Measurements from ENCODE around the gene ZRANB1.

The ZRANB1 gene

DNA sequence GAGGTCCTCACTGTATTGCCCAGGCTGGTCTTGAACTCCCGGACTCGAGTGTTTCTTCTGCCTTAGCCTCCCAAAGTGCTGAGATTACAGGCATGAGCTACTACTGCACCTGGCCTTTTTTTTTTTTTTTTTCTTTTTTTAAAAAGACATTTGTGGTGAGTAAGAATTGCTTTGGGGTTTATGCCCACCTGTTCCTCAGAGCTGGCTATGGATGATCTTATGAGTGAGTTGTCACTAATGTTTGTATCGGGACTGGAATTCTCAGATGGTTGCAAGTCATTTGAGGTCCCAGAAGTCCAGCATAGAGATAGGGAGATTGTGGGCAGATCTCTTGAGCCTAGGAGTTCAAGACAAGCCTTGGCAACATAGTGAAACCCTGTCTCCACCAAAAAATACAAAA is 35.2 kb downstream of the ZRANB1 start:
- TF ChIP-seq MYC (IDR thresholded peaks at IDR 0.05; ENCODE audit: low read depth, low read length) = no peak
- TF ChIP-seq POLR2A (IDR thresholded peaks at IDR 0.05; ENCODE audit: extremely low read depth, insufficient read length) = no peak
- no peak for TF ChIP-seq MAX (IDR thresholded peaks at IDR 0.05; ENCODE audit: low read depth, low read length)
- TF ChIP-seq, protein P1, sequence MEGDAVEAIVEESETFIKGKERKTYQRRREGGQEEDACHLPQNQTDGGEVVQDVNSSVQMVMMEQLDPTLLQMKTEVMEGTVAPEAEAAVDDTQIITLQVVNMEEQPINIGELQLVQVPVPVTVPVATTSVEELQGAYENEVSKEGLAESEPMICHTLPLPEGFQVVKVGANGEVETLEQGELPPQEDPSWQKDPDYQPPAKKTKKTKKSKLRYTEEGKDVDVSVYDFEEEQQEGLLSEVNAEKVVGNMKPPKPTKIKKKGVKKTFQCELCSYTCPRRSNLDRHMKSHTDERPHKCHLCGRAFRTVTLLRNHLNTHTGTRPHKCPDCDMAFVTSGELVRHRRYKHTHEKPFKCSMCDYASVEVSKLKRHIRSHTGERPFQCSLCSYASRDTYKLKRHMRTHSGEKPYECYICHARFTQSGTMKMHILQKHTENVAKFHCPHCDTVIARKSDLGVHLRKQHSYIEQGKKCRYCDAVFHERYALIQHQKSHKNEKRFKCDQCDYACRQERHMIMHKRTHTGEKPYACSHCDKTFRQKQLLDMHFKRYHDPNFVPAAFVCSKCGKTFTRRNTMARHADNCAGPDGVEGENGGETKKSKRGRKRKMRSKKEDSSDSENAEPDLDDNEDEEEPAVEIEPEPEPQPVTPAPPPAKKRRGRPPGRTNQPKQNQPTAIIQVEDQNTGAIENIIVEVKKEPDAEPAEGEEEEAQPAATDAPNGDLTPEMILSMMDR (IDR thresholded peaks at IDR 0.05; ENCODE audit: low read depth, low read length) = no peak

GRCh38 chr10:124977648-124978375 is 35.9 kb downstream of the ZRANB1 start:
- no peak overlapping the region for H3K4me3 ChIP-seq (ENCODE audit: low read depth, low read length)
- TF ChIP-seq POLR2A (IDR thresholded peaks at IDR 0.05; ENCODE audit: extremely low read depth, insufficient read length) (no peak), MAX (IDR thresholded peaks at IDR 0.05; ENCODE audit: low read depth, low read length) (no peak), MYC (IDR thresholded peaks at IDR 0.05; ENCODE audit: low read depth, low read length) (no peak)
- TF ChIP-seq, protein P1 (IDR thresholded peaks at IDR 0.05; ENCODE audit: low read depth, low read length) = no peak
- no peak for DNase-seq (ENCODE audit: low read depth)

More for the DNA sequence above, 35.2 kb downstream of the ZRANB1 start:
- no peak for DNase-seq (ENCODE audit: low read depth)
- H3K4me3 ChIP-seq (ENCODE audit: low read depth, low read length) = no peak overlapping the region

- TF ChIP-seq, protein P1 (IDR thresholded peaks at IDR 0.05; ENCODE audit: low read depth, low read length) = no peak
- TF ChIP-seq MAX (IDR thresholded peaks at IDR 0.05; ENCODE audit: low read depth, low read length) = no peak
- TF ChIP-seq MYC (IDR thresholded peaks at IDR 0.05; ENCODE audit: low read depth, low read length) = no peak
- TF ChIP-seq POLR2A (IDR thresholded peaks at IDR 0.05; ENCODE audit: extremely low read depth, insufficient read length) = no peak
- H3K4me3 ChIP-seq (ENCODE audit: low read depth, low read length) = no peak overlapping the region
- no peak for DNase-seq (ENCODE audit: low read depth)
Measured at GRCh38 chr10:124978376-124978725, 36.4 kb downstream of the ZRANB1 start.

DNA sequence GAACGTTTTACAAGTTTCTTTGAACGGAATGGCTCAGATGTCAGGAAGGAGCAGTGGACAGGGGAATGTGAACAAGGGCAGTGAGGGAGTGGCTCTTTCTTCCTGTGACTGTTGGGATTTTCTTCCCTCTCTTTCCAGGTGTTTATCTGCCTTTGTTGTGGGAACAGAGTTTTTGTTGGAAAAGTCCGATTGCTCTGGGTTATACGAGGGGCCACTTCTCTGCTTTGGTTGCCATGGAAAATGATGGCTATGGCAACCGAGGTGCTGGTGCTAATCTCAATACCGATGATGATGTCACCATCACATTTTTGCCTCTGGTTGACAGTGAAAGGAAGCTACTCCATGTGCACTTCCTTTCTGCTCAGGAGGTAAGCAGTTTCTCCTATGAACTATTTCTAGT is 41.4 kb downstream of the ZRANB1 start:
- H3K4me3 ChIP-seq (ENCODE audit: low read depth, low read length) = no peak overlapping the region
- TF ChIP-seq MAX (IDR thresholded peaks at IDR 0.05; ENCODE audit: low read depth, low read length) = no peak
- TF ChIP-seq, protein P1 (IDR thresholded peaks at IDR 0.05; ENCODE audit: low read depth, low read length) = no peak
- TF ChIP-seq POLR2A (IDR thresholded peaks at IDR 0.05; ENCODE audit: extremely low read depth, insufficient read length) = no peak
- TF ChIP-seq MYC (IDR thresholded peaks at IDR 0.05; ENCODE audit: low read depth, low read length) = no peak
- DNase-seq (ENCODE audit: low read depth) = no peak

DNA sequence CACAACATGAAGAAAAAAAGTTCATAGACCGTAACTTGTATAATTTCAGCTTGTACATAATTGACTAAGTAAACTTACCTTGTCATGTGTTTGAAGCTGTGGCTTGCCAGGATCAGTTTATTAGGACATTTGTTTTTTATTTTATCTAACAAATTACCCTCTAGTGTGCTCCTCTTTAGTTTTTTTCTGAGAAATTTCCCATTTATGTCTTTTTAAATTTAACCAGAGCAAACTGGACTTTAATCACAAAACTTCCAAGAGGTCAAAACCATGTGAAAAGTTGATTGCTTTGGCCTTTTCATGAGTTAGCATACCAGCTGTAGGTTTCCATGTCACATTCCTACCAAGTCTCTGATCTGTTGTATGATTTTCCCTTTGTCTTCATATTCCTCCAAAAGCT is 42.5 kb downstream of the ZRANB1 start:
- TF ChIP-seq MAX (IDR thresholded peaks at IDR 0.05; ENCODE audit: low read depth, low read length) (no peak), MYC (IDR thresholded peaks at IDR 0.05; ENCODE audit: low read depth, low read length) (no peak)
- TF ChIP-seq, protein P1 (IDR thresholded peaks at IDR 0.05; ENCODE audit: low read depth, low read length) = no peak
- no peak overlapping the region for H3K4me3 ChIP-seq (ENCODE audit: low read depth, low read length)
- DNase-seq (ENCODE audit: low read depth) = no peak

Data from NB4 (cell line).